GM13977 (cell line): ENCODE results near the gene PHF21B.

Source experiments
- DNase-seq: peaks from one replicate; pipeline ENCODE4 v3.0.0; 2012; ENCODE audit warnings: low spot score
- in situ Hi-C: fragments of 300-500 bp; cut with MboI; formaldehyde crosslinking; loops from one replicate; pipeline ENCODE4 v1.12.0; 2022; ENCODE audit warnings: low sequenced_read_pairs, low pct_unique_long_range_greater_than_20kb, mixed read lengths, inconsistent platforms; ENCODE audit not compliant: unreplicated experiment
- TF ChIP-seq, protein P1 (sequence below): IDR thresholded peaks from 2 replicates; pipeline ENCODE4 v1.5.1; 2012; ENCODE audit warnings: mild to moderate bottlenecking, control low read depth; ENCODE audit not compliant: insufficient read depth; ENCODE audit errors: extremely low read depth, missing control alignments

The PHF21B gene

GRCh38 chr22:44970291-44970690, 39.5 kb downstream of the PHF21B start:
- DNase-seq: no peak
- in situ Hi-C loops: no loop called here

GRCh38 chr22:44969817-44970216, 40.0 kb downstream of the PHF21B start:
- TF ChIP-seq, protein P1, sequence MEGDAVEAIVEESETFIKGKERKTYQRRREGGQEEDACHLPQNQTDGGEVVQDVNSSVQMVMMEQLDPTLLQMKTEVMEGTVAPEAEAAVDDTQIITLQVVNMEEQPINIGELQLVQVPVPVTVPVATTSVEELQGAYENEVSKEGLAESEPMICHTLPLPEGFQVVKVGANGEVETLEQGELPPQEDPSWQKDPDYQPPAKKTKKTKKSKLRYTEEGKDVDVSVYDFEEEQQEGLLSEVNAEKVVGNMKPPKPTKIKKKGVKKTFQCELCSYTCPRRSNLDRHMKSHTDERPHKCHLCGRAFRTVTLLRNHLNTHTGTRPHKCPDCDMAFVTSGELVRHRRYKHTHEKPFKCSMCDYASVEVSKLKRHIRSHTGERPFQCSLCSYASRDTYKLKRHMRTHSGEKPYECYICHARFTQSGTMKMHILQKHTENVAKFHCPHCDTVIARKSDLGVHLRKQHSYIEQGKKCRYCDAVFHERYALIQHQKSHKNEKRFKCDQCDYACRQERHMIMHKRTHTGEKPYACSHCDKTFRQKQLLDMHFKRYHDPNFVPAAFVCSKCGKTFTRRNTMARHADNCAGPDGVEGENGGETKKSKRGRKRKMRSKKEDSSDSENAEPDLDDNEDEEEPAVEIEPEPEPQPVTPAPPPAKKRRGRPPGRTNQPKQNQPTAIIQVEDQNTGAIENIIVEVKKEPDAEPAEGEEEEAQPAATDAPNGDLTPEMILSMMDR: no peak
- in situ Hi-C loops: no loop called here
- no peak for DNase-seq

More at GRCh38 chr22:44970291-44970690, 39.5 kb downstream of the PHF21B start:
- TF ChIP-seq, protein P1: no peak

GRCh38 chr22:44968736-44969135, 41.1 kb downstream of the PHF21B start:
- DNase-seq: no peak
- TF ChIP-seq, protein P1: no peak
- in situ Hi-C loops: no loop called here

DNA sequence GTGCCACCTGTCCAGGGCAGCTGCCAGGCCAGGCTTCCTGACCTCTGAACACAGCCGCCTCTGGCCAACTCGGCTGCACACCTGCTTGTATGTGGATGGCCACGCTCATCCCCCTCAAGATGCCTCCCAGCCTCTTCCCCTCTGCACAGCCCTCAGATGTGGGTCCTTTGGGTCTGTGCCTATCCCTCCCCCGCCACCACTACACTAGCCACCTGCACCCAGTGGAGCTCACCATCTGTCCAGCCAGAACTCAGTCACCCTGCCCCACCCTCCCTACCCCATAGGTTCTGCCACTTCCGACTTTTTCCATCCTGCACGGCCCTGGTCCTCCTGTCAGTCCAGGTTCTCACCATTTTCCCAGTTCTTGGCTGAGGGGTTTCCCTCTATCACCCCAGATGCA, 44.6 kb downstream of the PHF21B start:
- no peak for DNase-seq
- in situ Hi-C loops: no loop called here
- TF ChIP-seq, protein P1: no peak

- DNase-seq: no peak
- in situ Hi-C loops: no loop called here
- TF ChIP-seq, protein P1: no peak
Observed at GRCh38 chr22:44964722-44965078, 45.1 kb downstream of the PHF21B start.

GRCh38 chr22:44963832-44964721, 45.7 kb downstream of the PHF21B start:
- DNase-seq: no peak
- in situ Hi-C loops: no loop called here

More at GRCh38 chr22:44963832-44964721, 45.7 kb downstream of the PHF21B start:
- TF ChIP-seq, protein P1: no peak
